Tibial nerve (tissue), 4 donors: ENCODE results near the gene DHRS13. TPM values are rescaled to one million over a fixed set of nuclear protein-coding genes. Genes with fewer than 3 reads are reported as not detected.
"Not testable (repeated sequence)": the region's sequence is repeated elsewhere in the genome, so short reads cannot be mapped to it uniquely, and the experiment has no call there.

ENCODE experiments used
- DNase-seq, 2 donors: peaks; one replicate each; pipeline ENCODE4 v3.0.0-alpha.2; 2019; ENCODE audit warnings: low spot score in 2 of 2
- H3K27ac ChIP-seq, 4 donors: fragments of 200-600 bp; sonication (generic) in 3 of 4; one replicate each; pipeline ENCODE4 v1.5.1; 2017 to 2019; ENCODE audit warnings: mild to moderate bottlenecking in 1 of 4
- H3K27me3 ChIP-seq, 2 donors: fragments of 200-600 bp; sonication (generic) in 1 of 2; one replicate each; pipeline versions ENCODE4 v1.5.1 to v1.6.0; 2017 to 2019
- H3K36me3 ChIP-seq, 3 donors: fragments of 200-600 bp; sonication (generic); one replicate each; pipeline ENCODE4 v1.5.1; 2018 to 2019
- H3K4me1 ChIP-seq, 4 donors: fragments of 200-600 bp; sonication (generic) in 3 of 4; one replicate each; pipeline ENCODE4 v1.5.1; 2017 to 2019
- H3K4me3 ChIP-seq, 4 donors: fragments of 200-600 bp; sonication (generic) in 3 of 4; one replicate each; pipeline ENCODE4 v1.5.1; 2017 to 2019; ENCODE audit warnings: mild to moderate bottlenecking in 1 of 4, moderate library complexity in 1 of 4
- H3K9me3 ChIP-seq, 4 donors: fragments of 200-600 bp; sonication (generic) in 3 of 4; one replicate each; pipeline ENCODE4 v1.5.1; 2017 to 2019
- EP300 ChIP-seq, 2 donors: sonication (generic); formaldehyde crosslinking; IDR thresholded peaks; one replicate each; pipeline ENCODE4 v1.6.1; 2017; ENCODE audit warnings: antibody characterized with exemption in 2 of 2, mild to moderate bottlenecking in 1 of 2
- POLR2A ChIP-seq, 2 donors: fragments of 450-650 bp; IDR thresholded peaks; one replicate each; pipeline ENCODE4 v1.6.1; 2017; ENCODE audit warnings: antibody characterized with exemption in 2 of 2, mild to moderate bottlenecking in 2 of 2, moderate library complexity in 2 of 2
- WGBS, 2 donors: methylation state at CpG; one replicate each; pipeline ENCODE4 v1.1.5; 2018; 5-methylcytosine and 5-hydroxymethylcytosine counted together
- total RNA-seq, 4 donors: library from RNA; depleted of rRNA; stranded (reverse); fragments of >200 nt; gene quantifications; one replicate each; pipeline ENCODE4 v1.1.0, GENCODE V29; 2016
- TF ChIP-seq, protein P1 (sequence below), 5 experiments: fragments of 200-600 bp in 3 of 5; fragments of 450-650 bp in 2 of 5; sonication (generic) in 3 of 5; IDR thresholded peaks; one replicate each; pipeline ENCODE4 v1.5.1; 2016 to 2019; ENCODE audit warnings: antibody characterized with exemption in 5 of 5, mild to moderate bottlenecking in 3 of 5, moderate library complexity in 2 of 5

DHRS13 gene
- total RNA-seq, 4 donors from 2014 or later, result 2.4 to 21.9 (median 8.8) TPM

DNA sequence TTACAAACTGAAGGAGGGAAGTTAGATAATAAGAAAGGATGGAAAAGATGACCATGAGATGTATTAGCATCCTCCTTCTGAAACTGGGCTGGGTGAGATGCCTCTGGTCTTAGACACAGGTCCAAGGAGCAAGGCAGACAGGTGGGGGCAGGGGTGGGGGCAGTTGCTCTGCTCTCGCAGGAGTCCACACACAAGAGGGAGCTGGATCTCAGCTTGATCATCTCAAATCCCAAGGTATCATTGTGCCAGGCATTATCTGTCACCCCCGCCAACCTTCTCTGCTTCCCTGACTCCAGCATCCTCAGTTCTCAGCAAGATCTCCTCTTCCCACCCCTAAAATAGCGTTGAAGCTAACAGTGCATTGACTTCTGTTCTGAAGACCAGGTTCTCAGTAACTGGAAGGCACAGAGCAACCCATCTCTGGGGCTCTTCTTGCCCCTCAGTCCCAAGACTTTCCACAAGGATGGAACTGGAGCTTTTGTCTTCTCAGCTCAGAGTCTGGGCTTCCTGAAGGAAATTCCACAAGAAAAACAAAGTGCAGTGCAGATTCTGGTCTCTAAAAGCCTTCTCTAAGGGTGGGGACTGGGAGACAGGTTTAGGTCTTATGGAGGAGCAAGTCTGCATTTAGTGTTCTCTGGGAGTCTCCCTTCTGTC, 7.0 kb downstream of the DHRS13 start:
- H3K36me3 ChIP-seq, result peaks cover 0 to 16% (median 0%) of the 10 kb centered on the region in 3 donors
- H3K27me3 ChIP-seq, result no peaks in the 10 kb centered on the region
- H3K9me3 ChIP-seq, result no peaks in the 10 kb centered on the region
- peak overlapping the region in 3 of 4 donors; percentile 66 to 98 (median 87) for H3K4me3 ChIP-seq
- H3K27ac ChIP-seq, result peak overlapping the region; percentile 70 to 99 (median 93)
- TF ChIP-seq, protein P1, sequence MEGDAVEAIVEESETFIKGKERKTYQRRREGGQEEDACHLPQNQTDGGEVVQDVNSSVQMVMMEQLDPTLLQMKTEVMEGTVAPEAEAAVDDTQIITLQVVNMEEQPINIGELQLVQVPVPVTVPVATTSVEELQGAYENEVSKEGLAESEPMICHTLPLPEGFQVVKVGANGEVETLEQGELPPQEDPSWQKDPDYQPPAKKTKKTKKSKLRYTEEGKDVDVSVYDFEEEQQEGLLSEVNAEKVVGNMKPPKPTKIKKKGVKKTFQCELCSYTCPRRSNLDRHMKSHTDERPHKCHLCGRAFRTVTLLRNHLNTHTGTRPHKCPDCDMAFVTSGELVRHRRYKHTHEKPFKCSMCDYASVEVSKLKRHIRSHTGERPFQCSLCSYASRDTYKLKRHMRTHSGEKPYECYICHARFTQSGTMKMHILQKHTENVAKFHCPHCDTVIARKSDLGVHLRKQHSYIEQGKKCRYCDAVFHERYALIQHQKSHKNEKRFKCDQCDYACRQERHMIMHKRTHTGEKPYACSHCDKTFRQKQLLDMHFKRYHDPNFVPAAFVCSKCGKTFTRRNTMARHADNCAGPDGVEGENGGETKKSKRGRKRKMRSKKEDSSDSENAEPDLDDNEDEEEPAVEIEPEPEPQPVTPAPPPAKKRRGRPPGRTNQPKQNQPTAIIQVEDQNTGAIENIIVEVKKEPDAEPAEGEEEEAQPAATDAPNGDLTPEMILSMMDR (IDR thresholded peaks at IDR 0.05), result no peak
- TF ChIP-seq POLR2A (IDR thresholded peaks at IDR 0.05) (no peak), EP300 (IDR thresholded peaks at IDR 0.05) (no peak)
- WGBS, 2 donors, result 45 to 69% methylated on average over 3 of the region's 3 CpGs
- no peak for DNase-seq
- peaks cover 0 to 69% (median 39%) of the 10 kb centered on the region in 4 donors for H3K4me1 ChIP-seq

DNA sequence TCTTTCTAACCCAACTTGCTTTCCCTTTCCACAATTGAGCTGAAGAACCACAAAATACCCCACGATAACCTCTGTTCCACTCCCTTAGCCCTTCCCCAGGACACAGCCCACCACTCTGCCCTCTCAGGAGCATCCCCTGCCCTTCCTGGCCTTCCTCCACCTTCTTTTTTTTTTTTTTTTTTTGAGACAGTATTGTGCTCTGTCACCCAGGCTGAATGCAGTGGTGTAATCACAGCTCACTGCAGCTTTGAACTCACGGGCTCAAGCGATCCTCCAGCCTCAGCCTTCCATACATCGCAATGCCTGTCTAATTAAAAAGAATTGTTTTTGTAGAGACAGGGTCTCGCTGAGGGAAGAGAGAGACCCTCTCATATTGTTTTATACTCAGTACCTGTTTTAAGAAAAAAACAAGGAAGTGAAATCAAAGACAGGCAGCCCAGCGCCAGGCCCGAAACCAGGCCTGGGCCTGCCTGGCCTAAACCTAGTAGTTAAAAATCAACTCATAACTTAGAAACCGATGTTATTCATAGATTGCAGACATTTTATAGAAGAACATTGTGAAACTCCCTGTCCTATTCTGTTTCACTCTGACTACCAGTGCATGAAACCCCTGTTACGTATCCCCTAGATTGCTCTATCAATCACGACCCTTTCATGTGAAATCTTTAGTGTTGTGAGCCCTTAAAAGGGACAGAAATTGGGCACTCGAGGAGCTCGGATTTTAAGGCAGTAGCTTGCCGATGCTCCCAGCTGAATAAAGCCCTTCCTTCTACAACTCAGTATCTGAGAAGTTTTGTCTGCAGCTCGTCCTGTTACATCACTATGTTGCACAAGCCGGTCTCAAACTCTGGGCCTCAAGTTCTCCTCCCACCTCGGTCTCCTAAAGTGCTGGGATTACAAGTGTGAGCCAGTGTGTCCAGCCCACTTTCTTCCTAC, 9.4 kb downstream of the DHRS13 start:
- H3K4me1 ChIP-seq, result peaks cover 0 to 90% (median 49%) of the 10 kb centered on the region in 4 donors
- not testable (repeated sequence) for H3K4me3 ChIP-seq, H3K9me3 ChIP-seq, H3K27me3 ChIP-seq, DNase-seq
- 76 to 84% methylated on average over 16 of the region's 16 CpGs for WGBS, 2 donors
- peak overlapping the region in 3 of 4 donors; percentile 60 to 70 (median 68) for H3K27ac ChIP-seq
- peaks cover 0 to 19% (median 0%) of the 10 kb centered on the region in 3 donors for H3K36me3 ChIP-seq

DNA sequence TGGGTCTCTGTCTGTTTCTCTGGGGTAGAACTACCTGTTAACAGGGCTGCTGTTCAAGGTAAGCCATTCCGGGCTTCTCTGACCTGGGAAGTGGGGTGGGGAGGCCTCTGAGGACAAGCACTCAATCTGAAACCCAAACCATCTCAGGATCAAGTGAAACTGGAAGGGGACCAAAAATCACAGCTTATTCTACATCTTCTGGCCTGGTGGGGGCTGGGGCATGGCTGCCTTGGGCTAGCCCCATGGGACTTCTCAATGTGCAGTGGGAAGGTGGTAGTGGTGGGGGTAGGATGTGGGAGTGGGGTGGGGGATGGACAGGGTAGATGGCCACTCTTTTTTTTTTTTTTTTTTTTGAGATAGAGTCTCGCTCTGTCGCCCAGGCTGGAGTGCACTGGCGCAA, 10.9 kb downstream of the DHRS13 start:
- Histone ChIP-seq H3K36me3 (peaks cover 0 to 33% (median 0%) of the 10 kb centered on the region in 3 donors), H3K9me3 (no peaks in the 10 kb centered on the region), H3K4me3 (no peak overlapping the region), H3K27me3 (no peaks in the 10 kb centered on the region), H3K4me1 (peaks cover 0 to 82% (median 41%) of the 10 kb centered on the region in 4 donors), H3K27ac (peak overlapping the region in 2 of 4 donors; percentile 31 to 70)
- TF ChIP-seq, protein P1 (IDR thresholded peaks at IDR 0.05), result no peak
- no peak for TF ChIP-seq EP300 (IDR thresholded peaks at IDR 0.05)
- no peak for TF ChIP-seq POLR2A (IDR thresholded peaks at IDR 0.05)
- no peak for DNase-seq
- 88 to 89% methylated on average over 4 of the region's 4 CpGs for WGBS, 2 donors

DNA sequence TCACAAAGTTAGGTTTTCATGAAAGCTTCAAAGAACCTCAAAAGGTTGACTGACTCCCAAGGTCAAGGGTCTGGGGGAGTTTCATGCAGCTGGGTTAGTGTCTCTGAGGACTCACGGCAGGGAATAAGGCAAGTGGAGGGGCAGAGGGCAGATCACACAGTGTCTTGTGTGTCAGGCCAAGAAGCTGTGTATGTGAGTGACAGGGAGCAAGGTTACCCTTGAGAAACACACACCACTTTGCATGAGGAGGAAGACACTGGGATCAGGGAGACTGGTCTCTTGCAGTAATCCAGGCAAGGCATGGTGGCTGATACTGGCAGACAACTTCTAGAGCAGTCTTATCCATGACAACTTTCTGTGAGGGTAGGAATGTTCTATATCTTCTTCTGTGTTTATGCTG, 11.7 kb downstream of the DHRS13 start:
- no peak for TF ChIP-seq EP300 (IDR thresholded peaks at IDR 0.05)
- TF ChIP-seq, protein P1 (IDR thresholded peaks at IDR 0.05), result no peak
- no peak for TF ChIP-seq POLR2A (IDR thresholded peaks at IDR 0.05)
- WGBS, 2 donors, result 71 to 73% methylated on average over 1 of the region's 1 CpG
- peaks cover 0 to 42% (median 7%) of the 10 kb centered on the region in 3 donors for H3K36me3 ChIP-seq
- no peaks in the 10 kb centered on the region for H3K27me3 ChIP-seq
- peaks cover 0 to 76% (median 36%) of the 10 kb centered on the region in 4 donors for H3K4me1 ChIP-seq
- no peak overlapping the region for H3K4me3 ChIP-seq
- H3K9me3 ChIP-seq, result no peaks in the 10 kb centered on the region
- peak overlapping the region in 1 of 4 donors; percentile 79 for H3K27ac ChIP-seq
- no peak for DNase-seq

DNA sequence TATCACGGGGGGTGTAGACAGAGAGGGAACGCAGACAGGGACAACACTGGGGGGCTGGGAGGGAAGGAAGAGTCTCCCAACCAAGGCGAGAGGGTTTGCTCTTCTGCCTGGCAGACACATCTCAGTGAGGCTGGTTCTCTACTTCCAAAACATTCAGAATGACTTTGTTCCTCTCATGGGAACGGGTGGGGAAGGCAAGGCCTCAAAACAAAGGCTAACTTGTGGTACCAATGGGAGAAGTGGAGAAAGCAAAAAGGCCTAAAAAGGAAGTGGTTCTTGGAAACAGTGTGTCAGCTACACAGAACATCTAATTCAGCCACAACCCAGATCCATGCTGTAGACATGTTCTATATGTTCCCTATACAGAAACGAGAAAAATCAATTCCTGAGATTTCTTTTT, 12.9 kb downstream of the DHRS13 start:
- Histone ChIP-seq H3K4me3 (no peak overlapping the region), H3K36me3 (peaks cover 0 to 54% (median 7%) of the 10 kb centered on the region in 3 donors), H3K27me3 (no peaks in the 10 kb centered on the region), H3K4me1 (peaks cover 0 to 64% (median 30%) of the 10 kb centered on the region in 4 donors), H3K27ac (peak overlapping the region in 2 of 4 donors; percentile 30 to 79), H3K9me3 (no peaks in the 10 kb centered on the region)
- 42 to 51% methylated on average over 5 of the region's 5 CpGs for WGBS, 2 donors
- TF ChIP-seq, protein P1 (IDR thresholded peaks at IDR 0.05), result no peak
- TF ChIP-seq EP300 (IDR thresholded peaks at IDR 0.05) (peak in 1 of 2 donors; percentile 29), POLR2A (IDR thresholded peaks at IDR 0.05) (no peak)
- DNase-seq, result no peak
